HFFc6 (cell line): ENCODE data around the gene FBXO2. TPM values are rescaled to one million over a fixed set of nuclear protein-coding genes. Genes with fewer than 3 reads are reported as not detected.
A peak's percentile ranks its signal among the peaks of the same experiment; 100 is the strongest.

Source experiments
- DNase-seq: peaks from one replicate; pipeline ENCODE4 v3.0.0-alpha.2; 2018
- H3K27ac Mint-ChIP-seq: 2 replicates; pipeline ENCODE4 v1.8.0; 2020; ENCODE audit warnings: mild to moderate bottlenecking, mixed read lengths
- H3K27me3 Mint-ChIP-seq: 2 replicates; pipeline ENCODE4 v1.8.0; 2021; ENCODE audit warnings: mild to moderate bottlenecking, moderate library complexity, mixed read lengths; ENCODE audit not compliant: insufficient read depth
- H3K36me3 Mint-ChIP-seq: 2 replicates; pipeline ENCODE4 v1.8.0; 2021; ENCODE audit warnings: low read depth, mixed read lengths
- H3K4me1 Mint-ChIP-seq: 2 replicates; pipeline ENCODE4 v1.8.0; 2020; ENCODE audit warnings: low read depth, mixed read lengths
- H3K4me3 Mint-ChIP-seq: 2 replicates; pipeline ENCODE4 v1.8.0; 2020; ENCODE audit warnings: mild to moderate bottlenecking, moderate library complexity, mixed read lengths
- H3K9me3 Mint-ChIP-seq: 2 replicates; pipeline ENCODE4 v1.8.0; 2020; ENCODE audit warnings: mild to moderate bottlenecking, mixed read lengths
- total RNA-seq, 6 experiments: library from RNA; stranded (reverse); fragmentation: NEBNext Ultra II Directional; extraction: Animal tissue kit (Norgen Biotek cat#: 25700); gene quantifications; 2 replicates in 1 of 6; 3 replicates in 5 of 6; pipeline ENCODE4 v1.2.3, GENCODE V29; 2021
- TF ChIP-seq, protein P1 (sequence below): fragments of 200-600 bp; sonication (generic); IDR thresholded peaks from 2 replicates; pipeline ENCODE4 v1.5.0; 2021; ENCODE audit warnings: antibody characterized with exemption, mild to moderate bottlenecking

FBXO2 gene
- total RNA-seq, 6 experiments from 2014 or later = 0.66 to 1.7 (median 0.78) TPM

- H3K4me3 Mint-ChIP-seq = no peak overlapping the region
Observed at GRCh38 chr1:11647333-11647732, 6.9 kb downstream of the FBXO2 start.

DNA sequence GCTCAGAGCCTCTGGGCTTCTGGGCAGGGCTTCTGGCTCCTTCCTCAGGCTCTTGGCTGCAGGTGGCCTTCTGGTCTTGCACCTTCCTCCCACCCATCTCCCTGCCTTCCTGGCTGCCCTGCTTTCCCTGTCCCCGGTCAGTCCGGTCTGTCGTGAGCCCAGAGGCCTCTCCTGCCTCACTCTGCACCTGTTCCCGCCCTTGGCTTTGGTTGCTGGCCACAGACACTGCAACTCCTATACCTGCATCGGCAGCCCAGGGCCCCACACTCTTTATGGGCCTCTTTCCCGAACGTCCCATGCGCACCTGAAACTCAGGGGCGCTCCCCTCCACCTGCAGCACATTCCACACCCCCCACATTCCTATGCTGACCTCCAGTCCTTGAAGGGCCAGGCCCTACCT, 7.9 kb downstream of the FBXO2 start:
- DNase-seq = no peak
- TF ChIP-seq, protein P1, sequence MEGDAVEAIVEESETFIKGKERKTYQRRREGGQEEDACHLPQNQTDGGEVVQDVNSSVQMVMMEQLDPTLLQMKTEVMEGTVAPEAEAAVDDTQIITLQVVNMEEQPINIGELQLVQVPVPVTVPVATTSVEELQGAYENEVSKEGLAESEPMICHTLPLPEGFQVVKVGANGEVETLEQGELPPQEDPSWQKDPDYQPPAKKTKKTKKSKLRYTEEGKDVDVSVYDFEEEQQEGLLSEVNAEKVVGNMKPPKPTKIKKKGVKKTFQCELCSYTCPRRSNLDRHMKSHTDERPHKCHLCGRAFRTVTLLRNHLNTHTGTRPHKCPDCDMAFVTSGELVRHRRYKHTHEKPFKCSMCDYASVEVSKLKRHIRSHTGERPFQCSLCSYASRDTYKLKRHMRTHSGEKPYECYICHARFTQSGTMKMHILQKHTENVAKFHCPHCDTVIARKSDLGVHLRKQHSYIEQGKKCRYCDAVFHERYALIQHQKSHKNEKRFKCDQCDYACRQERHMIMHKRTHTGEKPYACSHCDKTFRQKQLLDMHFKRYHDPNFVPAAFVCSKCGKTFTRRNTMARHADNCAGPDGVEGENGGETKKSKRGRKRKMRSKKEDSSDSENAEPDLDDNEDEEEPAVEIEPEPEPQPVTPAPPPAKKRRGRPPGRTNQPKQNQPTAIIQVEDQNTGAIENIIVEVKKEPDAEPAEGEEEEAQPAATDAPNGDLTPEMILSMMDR = no peak
- Mint-ChIP-seq H3K4me3 (no peak overlapping the region), H3K36me3 (no peaks in the 10 kb centered on the region), H3K27me3 (peaks cover 23% of the 10 kb centered on the region), H3K27ac (no peak overlapping the region), H3K9me3 (no peaks in the 10 kb centered on the region), H3K4me1 (peaks cover 5% of the 10 kb centered on the region; the same call in 1 of the 2 replicates)

More at GRCh38 chr1:11647333-11647732, 6.9 kb downstream of the FBXO2 start:
- no peak overlapping the region for H3K27ac Mint-ChIP-seq
- H3K27me3 Mint-ChIP-seq = peaks cover 20% of the 10 kb centered on the region
- TF ChIP-seq, protein P1 = no peak
- no peaks in the 10 kb centered on the region for H3K36me3 Mint-ChIP-seq
- no peaks in the 10 kb centered on the region for H3K9me3 Mint-ChIP-seq
- H3K4me1 Mint-ChIP-seq = peaks cover 5% of the 10 kb centered on the region; the same call in 1 of the 2 replicates
- no peak for DNase-seq

GRCh38 chr1:11645670-11646265, 8.5 kb downstream of the FBXO2 start:
- Mint-ChIP-seq H3K36me3 (no peaks in the 10 kb centered on the region), H3K27ac (no peak overlapping the region), H3K4me3 (no peak overlapping the region), H3K27me3 (peaks cover 21% of the 10 kb centered on the region), H3K4me1 (peaks cover 2% of the 10 kb centered on the region; the same call in 1 of the 2 replicates), H3K9me3 (no peaks in the 10 kb centered on the region)
- TF ChIP-seq, protein P1 = peak; percentile 91
- DNase-seq = peak; percentile 71

DNA sequence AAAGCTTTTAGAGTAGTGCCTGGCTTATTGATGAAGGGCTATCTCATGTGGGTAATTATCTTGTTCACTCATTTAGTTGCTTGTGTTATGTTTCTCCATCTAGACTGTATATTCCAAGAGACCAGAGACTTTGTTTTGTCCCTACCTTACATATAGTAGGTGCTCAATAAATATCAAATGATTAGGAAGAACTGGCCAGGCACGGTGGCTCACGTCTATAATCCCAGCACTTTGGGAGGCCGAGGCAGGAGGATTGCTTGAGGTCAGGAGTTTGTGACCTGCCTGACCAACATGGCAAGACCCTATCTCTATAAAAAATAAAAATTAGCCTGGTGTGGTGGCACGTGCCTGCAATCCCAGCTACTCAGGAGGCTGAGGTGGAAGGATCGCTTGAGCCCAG, 9.0 kb downstream of the FBXO2 start:
- peaks cover 22% of the 10 kb centered on the region for H3K27me3 Mint-ChIP-seq
- H3K9me3 Mint-ChIP-seq = no peaks in the 10 kb centered on the region
- TF ChIP-seq, protein P1 = no peak
- H3K4me3 Mint-ChIP-seq = no peak overlapping the region
- no peaks in the 10 kb centered on the region for H3K36me3 Mint-ChIP-seq
- no peaks in the 10 kb centered on the region for H3K4me1 Mint-ChIP-seq
- no peak overlapping the region for H3K27ac Mint-ChIP-seq
- DNase-seq = no peak

DNA sequence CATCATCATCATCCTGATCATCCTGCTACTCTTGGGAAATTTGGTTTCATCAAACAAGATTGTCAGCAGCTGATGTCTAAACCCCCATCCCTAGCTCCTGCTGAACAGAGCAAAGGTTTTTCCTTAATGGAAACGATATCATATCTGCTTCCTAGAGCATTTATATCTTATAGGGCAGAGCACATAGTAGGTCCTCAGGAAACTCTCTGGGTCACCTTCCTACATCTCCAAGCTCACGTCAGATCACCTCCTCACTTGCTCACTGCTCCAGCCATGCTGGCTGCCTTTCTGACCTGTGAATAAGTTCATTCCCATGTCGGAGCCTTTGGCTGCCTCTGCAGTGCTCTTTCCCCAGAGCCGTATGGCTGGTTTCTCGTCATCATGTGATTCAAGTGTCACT, 10.4 kb downstream of the FBXO2 start:
- no peak for DNase-seq
- no peaks in the 10 kb centered on the region for H3K36me3 Mint-ChIP-seq
- TF ChIP-seq, protein P1 = no peak
- H3K27ac Mint-ChIP-seq = no peak overlapping the region
- H3K27me3 Mint-ChIP-seq = peaks cover 20% of the 10 kb centered on the region
- no peaks in the 10 kb centered on the region for H3K9me3 Mint-ChIP-seq
- no peak overlapping the region for H3K4me3 Mint-ChIP-seq
- H3K4me1 Mint-ChIP-seq = no peaks in the 10 kb centered on the region
